Loucy (cell line): ENCODE data around the gene CHPF2.

ENCODE experiments used
- EZH2phosphoT487 ChIP-seq: fragments of 200-600 bp; IDR thresholded peaks from 2 replicates; pipeline ENCODE4 v1.6.1; 2018; ENCODE audit warnings: antibody characterized with exemption, mild to moderate bottlenecking, moderate library complexity, borderline replicate concordance
- TF ChIP-seq, protein P1 (sequence below): fragments of 200-600 bp; sonication (generic); conservative IDR thresholded peaks from 2 replicates; pipeline ENCODE4 v1.5.1; 2014; ENCODE audit warnings: mild to moderate bottlenecking, antibody characterized with exemption, low read length

DNA sequence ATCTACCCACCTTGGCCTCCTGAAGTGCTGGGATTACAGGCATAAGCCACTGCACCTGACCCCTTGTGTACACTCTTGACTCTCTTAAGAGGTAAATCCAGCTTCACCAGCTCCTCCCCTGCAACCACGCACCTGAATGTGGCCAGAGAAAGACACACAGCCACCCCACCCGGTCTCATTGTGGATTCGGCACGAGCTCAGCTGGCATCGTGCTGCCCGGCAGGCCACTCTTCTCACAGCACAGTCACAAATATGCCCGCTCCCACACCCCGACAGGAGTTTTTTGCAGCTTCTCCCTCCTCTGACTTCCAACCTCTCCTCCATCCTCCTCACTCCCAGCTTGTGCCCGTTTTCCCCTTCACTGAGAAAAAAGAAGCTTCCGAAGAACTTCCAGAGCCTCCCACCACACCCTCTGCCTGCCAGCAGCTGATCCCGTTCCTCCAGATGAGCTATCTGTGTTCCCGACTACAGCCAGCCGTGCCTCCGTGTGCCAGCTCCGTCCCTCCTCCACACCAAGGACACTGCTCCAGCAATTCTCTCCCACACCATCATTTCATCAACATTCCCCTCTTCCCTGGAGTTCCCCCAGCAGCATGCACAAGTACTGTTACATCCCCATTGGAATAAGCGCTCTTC lies 24.2 kb downstream of the CHPF2 start:
- TF ChIP-seq EZH2phosphoT487 = no peak
- TF ChIP-seq, protein P1, sequence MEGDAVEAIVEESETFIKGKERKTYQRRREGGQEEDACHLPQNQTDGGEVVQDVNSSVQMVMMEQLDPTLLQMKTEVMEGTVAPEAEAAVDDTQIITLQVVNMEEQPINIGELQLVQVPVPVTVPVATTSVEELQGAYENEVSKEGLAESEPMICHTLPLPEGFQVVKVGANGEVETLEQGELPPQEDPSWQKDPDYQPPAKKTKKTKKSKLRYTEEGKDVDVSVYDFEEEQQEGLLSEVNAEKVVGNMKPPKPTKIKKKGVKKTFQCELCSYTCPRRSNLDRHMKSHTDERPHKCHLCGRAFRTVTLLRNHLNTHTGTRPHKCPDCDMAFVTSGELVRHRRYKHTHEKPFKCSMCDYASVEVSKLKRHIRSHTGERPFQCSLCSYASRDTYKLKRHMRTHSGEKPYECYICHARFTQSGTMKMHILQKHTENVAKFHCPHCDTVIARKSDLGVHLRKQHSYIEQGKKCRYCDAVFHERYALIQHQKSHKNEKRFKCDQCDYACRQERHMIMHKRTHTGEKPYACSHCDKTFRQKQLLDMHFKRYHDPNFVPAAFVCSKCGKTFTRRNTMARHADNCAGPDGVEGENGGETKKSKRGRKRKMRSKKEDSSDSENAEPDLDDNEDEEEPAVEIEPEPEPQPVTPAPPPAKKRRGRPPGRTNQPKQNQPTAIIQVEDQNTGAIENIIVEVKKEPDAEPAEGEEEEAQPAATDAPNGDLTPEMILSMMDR = no peak
